Measurements from ENCODE around the gene PELI1.

- TF ChIP-seq CTCF (conservative IDR thresholded peaks at IDR 0.05 in 1 of 2, IDR thresholded peaks at IDR 0.05 in 1 of 2; ENCODE audit: low read depth in 1 of 2, low read length in 2 of 2), result no peak
- no peak for TF ChIP-seq EZH2 (IDR thresholded peaks at IDR 0.05; ENCODE audit: low read length, missing control alignments)
These were observed 20.4 kb upstream of the PELI1 start for GRCh38 chr2:64164629-64165028.

Data from fibroblast of lung (primary cell).